ENCODE results near the gene PLAAT3.
"Not testable (repeated sequence)": the region's sequence is repeated elsewhere in the genome, so short reads cannot be mapped to it uniquely, and the experiment has no call there.

PLAAT3 gene

GRCh38 chr11:63609536-63609935, 4.7 kb downstream of the PLAAT3 start:
- no peak overlapping the region for H3K4me3 ChIP-seq (ENCODE audit: low read depth, low read length)
- peaks cover 43% of the 10 kb centered on the region for H3K4me1 ChIP-seq (ENCODE audit: control insufficient read depth, insufficient read depth, low read length)
- peaks cover 13% of the 10 kb centered on the region; the same call in 1 of the 2 replicates for H3K27me3 ChIP-seq (ENCODE audit: control insufficient read depth, insufficient read depth, low read length)
- peak overlapping the region; percentile 10 for H3K9ac ChIP-seq (ENCODE audit: low read length)
- no peaks in the 10 kb centered on the region for H3K9me3 ChIP-seq (ENCODE audit: control insufficient read depth, insufficient read depth, low read depth, low read length)
- peak overlapping the region; percentile 22; the same call in 1 of the 2 replicates for H3K27ac ChIP-seq (ENCODE audit: low read depth, low read length)
- peaks cover 7% of the 10 kb centered on the region; the same call in 1 of the 2 replicates for H3K36me3 ChIP-seq (ENCODE audit: control insufficient read depth, insufficient read depth, low read length)

- Histone ChIP-seq H3K27ac (ENCODE audit: low read depth, low read length) (peak overlapping the region; percentile 2; the same call in 1 of the 2 replicates), H3K4me3 (ENCODE audit: low read depth, low read length) (no peak overlapping the region), H3K4me1 (ENCODE audit: control insufficient read depth, insufficient read depth, low read length) (peaks cover 47% of the 10 kb centered on the region), H3K9me3 (ENCODE audit: control insufficient read depth, insufficient read depth, low read depth, low read length) (no peaks in the 10 kb centered on the region), H3K27me3 (ENCODE audit: control insufficient read depth, insufficient read depth, low read length) (peaks cover 9% of the 10 kb centered on the region; the same call in 1 of the 2 replicates), H3K36me3 (ENCODE audit: control insufficient read depth, insufficient read depth, low read length) (peaks cover 7% of the 10 kb centered on the region; the same call in 1 of the 2 replicates), H3K9ac (ENCODE audit: low read length) (peak overlapping the region; percentile 10)
Measured at GRCh38 chr11:63608353-63609345, 5.6 kb downstream of the PLAAT3 start.

GRCh38 chr11:63603180-63603518, 11.1 kb downstream of the PLAAT3 start:
- Histone ChIP-seq H3K27ac (ENCODE audit: low read depth, low read length) (no peak overlapping the region), H3K36me3 (ENCODE audit: control insufficient read depth, insufficient read depth, low read length) (peaks cover 26% of the 10 kb centered on the region), H3K9me3 (ENCODE audit: control insufficient read depth, insufficient read depth, low read depth, low read length) (no peaks in the 10 kb centered on the region), H3K4me3 (ENCODE audit: low read depth, low read length) (no peak overlapping the region), H3K4me1 (ENCODE audit: control insufficient read depth, insufficient read depth, low read length) (peaks cover 15% of the 10 kb centered on the region), H3K9ac (ENCODE audit: low read length) (no peak overlapping the region), H3K27me3 (ENCODE audit: control insufficient read depth, insufficient read depth, low read length) (no peaks in the 10 kb centered on the region)

GRCh38 chr11:63602290-63603179, 11.7 kb downstream of the PLAAT3 start:
- Histone ChIP-seq H3K4me1 (ENCODE audit: control insufficient read depth, insufficient read depth, low read length) (peaks cover 14% of the 10 kb centered on the region), H3K36me3 (ENCODE audit: control insufficient read depth, insufficient read depth, low read length) (peaks cover 32% of the 10 kb centered on the region)
- H3K4me3 ChIP-seq (ENCODE audit: low read depth, low read length); H3K9ac ChIP-seq (ENCODE audit: low read length); H3K27me3 ChIP-seq (ENCODE audit: control insufficient read depth, insufficient read depth, low read length); H3K27ac ChIP-seq (ENCODE audit: low read depth, low read length); H3K9me3 ChIP-seq (ENCODE audit: control insufficient read depth, insufficient read depth, low read depth, low read length): not testable (repeated sequence)

GRCh38 chr11:63599211-63600122, 14.8 kb downstream of the PLAAT3 start:
- Histone ChIP-seq H3K9me3 (ENCODE audit: control insufficient read depth, insufficient read depth, low read depth, low read length) (peaks cover 5% of the 10 kb centered on the region), H3K4me3 (ENCODE audit: low read depth, low read length) (no peak overlapping the region), H3K9ac (ENCODE audit: low read length) (no peak overlapping the region), H3K4me1 (ENCODE audit: control insufficient read depth, insufficient read depth, low read length) (peaks cover 8% of the 10 kb centered on the region; the same call in 1 of the 2 replicates), H3K27ac (ENCODE audit: low read depth, low read length) (no peak overlapping the region), H3K36me3 (ENCODE audit: control insufficient read depth, insufficient read depth, low read length) (peaks cover 51% of the 10 kb centered on the region), H3K27me3 (ENCODE audit: control insufficient read depth, insufficient read depth, low read length) (no peaks in the 10 kb centered on the region)

- Histone ChIP-seq H3K4me1 (ENCODE audit: control insufficient read depth, insufficient read depth, low read length) (0 out of 2 replicates have a peak, but pooled peaks cover 4% of the 10 kb centered on the region), H3K9ac (ENCODE audit: low read length) (no peak overlapping the region), H3K9me3 (ENCODE audit: control insufficient read depth, insufficient read depth, low read depth, low read length) (peaks cover 5% of the 10 kb centered on the region), H3K27me3 (ENCODE audit: control insufficient read depth, insufficient read depth, low read length) (no peaks in the 10 kb centered on the region), H3K4me3 (ENCODE audit: low read depth, low read length) (no peak overlapping the region), H3K27ac (ENCODE audit: low read depth, low read length) (no peak overlapping the region), H3K36me3 (ENCODE audit: control insufficient read depth, insufficient read depth, low read length) (peaks cover 59% of the 10 kb centered on the region)
Measured at GRCh38 chr11:63598556-63598955, 15.7 kb downstream of the PLAAT3 start.

GRCh38 chr11:63595296-63595695, 18.9 kb downstream of the PLAAT3 start:
- Histone ChIP-seq H3K4me3 (ENCODE audit: low read depth, low read length) (no peak overlapping the region), H3K27ac (ENCODE audit: low read depth, low read length) (no peak overlapping the region), H3K9ac (ENCODE audit: low read length) (no peak overlapping the region), H3K4me1 (ENCODE audit: control insufficient read depth, insufficient read depth, low read length) (no peaks in the 10 kb centered on the region), H3K9me3 (ENCODE audit: control insufficient read depth, insufficient read depth, low read depth, low read length) (peaks cover 5% of the 10 kb centered on the region), H3K36me3 (ENCODE audit: control insufficient read depth, insufficient read depth, low read length) (peaks cover 91% of the 10 kb centered on the region), H3K27me3 (ENCODE audit: control insufficient read depth, insufficient read depth, low read length) (no peaks in the 10 kb centered on the region)

GRCh38 chr11:63592975-63593395, 21.2 kb downstream of the PLAAT3 start:
- no peak overlapping the region for H3K27ac ChIP-seq (ENCODE audit: low read depth, low read length)
- H3K27me3 ChIP-seq (ENCODE audit: control insufficient read depth, insufficient read depth, low read length): no peaks in the 10 kb centered on the region
- no peaks in the 10 kb centered on the region for H3K4me1 ChIP-seq (ENCODE audit: control insufficient read depth, insufficient read depth, low read length)
- peaks cover 5% of the 10 kb centered on the region for H3K9me3 ChIP-seq (ENCODE audit: control insufficient read depth, insufficient read depth, low read depth, low read length)
- H3K36me3 ChIP-seq (ENCODE audit: control insufficient read depth, insufficient read depth, low read length): peaks cover 93% of the 10 kb centered on the region
- no peak overlapping the region for H3K9ac ChIP-seq (ENCODE audit: low read length)
- no peak overlapping the region for H3K4me3 ChIP-seq (ENCODE audit: low read depth, low read length)

- H3K9ac ChIP-seq (ENCODE audit: low read length): no peak overlapping the region
Measured at GRCh38 chr11:63590024-63590788, 24.0 kb downstream of the PLAAT3 start.

More at GRCh38 chr11:63590024-63590788, 24.0 kb downstream of the PLAAT3 start:
- H3K27ac ChIP-seq (ENCODE audit: low read depth, low read length): no peak overlapping the region
- no peak overlapping the region for H3K4me3 ChIP-seq (ENCODE audit: low read depth, low read length)
- no peaks in the 10 kb centered on the region for H3K27me3 ChIP-seq (ENCODE audit: control insufficient read depth, insufficient read depth, low read length)
- H3K9me3 ChIP-seq (ENCODE audit: control insufficient read depth, insufficient read depth, low read depth, low read length): no peaks in the 10 kb centered on the region
- H3K36me3 ChIP-seq (ENCODE audit: control insufficient read depth, insufficient read depth, low read length): peaks cover 93% of the 10 kb centered on the region
- H3K4me1 ChIP-seq (ENCODE audit: control insufficient read depth, insufficient read depth, low read length): no peaks in the 10 kb centered on the region
